ENCODE data around the gene ITGA7.
A peak's percentile ranks its signal among the peaks of the same experiment; 100 is the strongest.

Gene ITGA7

DNA sequence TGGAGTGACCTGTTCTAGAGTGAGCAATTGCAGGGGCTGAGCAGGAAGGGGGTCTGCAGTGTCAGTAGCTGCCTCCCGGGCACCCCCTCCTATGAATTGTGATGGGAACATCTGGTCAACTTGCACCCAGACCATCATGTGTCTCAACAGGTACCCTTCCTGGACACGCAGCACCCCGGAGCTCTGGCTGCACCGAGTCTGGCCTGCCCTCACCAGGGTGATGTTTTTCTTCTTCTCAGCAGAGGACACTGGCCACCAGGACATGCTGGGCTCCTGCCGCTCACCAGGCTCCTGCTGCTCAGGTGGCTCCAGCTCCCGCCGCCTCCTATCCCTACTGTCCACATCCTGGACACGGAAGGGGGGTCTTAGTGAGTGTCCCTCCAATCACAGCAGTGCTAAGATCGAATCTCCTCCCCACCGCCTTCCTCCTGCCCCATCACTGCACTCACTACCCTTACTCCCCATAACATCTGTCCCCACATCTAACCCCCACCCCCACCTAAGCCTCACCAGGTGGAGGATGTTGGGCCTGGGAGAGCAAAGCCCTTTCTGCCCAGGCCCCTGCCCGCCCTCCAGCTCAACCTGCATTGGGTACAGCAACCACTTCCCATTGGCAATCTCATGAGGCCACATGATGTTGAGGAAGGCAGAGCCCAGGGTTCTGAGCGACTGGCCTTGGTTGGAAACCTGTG, 14.9 kb downstream of the ITGA7 start:
- Histone ChIP-seq H3K27ac (no peak overlapping the region), H3K36me3 (ENCODE audit: control insufficient read depth, insufficient read depth, low read length) (no peaks in the 10 kb centered on the region), H3K9ac (no peak overlapping the region), H3K4me2 (ENCODE audit: low read length) (no peak overlapping the region), H3K4me3 (ENCODE audit: low read depth, low read length) (no peak overlapping the region), H3K79me2 (no peaks in the 10 kb centered on the region), H3K4me1 (no peaks in the 10 kb centered on the region), H2AFZ (no peak overlapping the region), H3K9me3 (ENCODE audit: control insufficient read depth, low read length) (no peaks in the 10 kb centered on the region), H3K27me3 (ENCODE audit: control insufficient read depth, insufficient read depth, low read length) (no peaks in the 10 kb centered on the region)
- TF ChIP-seq, protein P1, sequence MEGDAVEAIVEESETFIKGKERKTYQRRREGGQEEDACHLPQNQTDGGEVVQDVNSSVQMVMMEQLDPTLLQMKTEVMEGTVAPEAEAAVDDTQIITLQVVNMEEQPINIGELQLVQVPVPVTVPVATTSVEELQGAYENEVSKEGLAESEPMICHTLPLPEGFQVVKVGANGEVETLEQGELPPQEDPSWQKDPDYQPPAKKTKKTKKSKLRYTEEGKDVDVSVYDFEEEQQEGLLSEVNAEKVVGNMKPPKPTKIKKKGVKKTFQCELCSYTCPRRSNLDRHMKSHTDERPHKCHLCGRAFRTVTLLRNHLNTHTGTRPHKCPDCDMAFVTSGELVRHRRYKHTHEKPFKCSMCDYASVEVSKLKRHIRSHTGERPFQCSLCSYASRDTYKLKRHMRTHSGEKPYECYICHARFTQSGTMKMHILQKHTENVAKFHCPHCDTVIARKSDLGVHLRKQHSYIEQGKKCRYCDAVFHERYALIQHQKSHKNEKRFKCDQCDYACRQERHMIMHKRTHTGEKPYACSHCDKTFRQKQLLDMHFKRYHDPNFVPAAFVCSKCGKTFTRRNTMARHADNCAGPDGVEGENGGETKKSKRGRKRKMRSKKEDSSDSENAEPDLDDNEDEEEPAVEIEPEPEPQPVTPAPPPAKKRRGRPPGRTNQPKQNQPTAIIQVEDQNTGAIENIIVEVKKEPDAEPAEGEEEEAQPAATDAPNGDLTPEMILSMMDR (IDR thresholded peaks at IDR 0.05) = no peak

DNA sequence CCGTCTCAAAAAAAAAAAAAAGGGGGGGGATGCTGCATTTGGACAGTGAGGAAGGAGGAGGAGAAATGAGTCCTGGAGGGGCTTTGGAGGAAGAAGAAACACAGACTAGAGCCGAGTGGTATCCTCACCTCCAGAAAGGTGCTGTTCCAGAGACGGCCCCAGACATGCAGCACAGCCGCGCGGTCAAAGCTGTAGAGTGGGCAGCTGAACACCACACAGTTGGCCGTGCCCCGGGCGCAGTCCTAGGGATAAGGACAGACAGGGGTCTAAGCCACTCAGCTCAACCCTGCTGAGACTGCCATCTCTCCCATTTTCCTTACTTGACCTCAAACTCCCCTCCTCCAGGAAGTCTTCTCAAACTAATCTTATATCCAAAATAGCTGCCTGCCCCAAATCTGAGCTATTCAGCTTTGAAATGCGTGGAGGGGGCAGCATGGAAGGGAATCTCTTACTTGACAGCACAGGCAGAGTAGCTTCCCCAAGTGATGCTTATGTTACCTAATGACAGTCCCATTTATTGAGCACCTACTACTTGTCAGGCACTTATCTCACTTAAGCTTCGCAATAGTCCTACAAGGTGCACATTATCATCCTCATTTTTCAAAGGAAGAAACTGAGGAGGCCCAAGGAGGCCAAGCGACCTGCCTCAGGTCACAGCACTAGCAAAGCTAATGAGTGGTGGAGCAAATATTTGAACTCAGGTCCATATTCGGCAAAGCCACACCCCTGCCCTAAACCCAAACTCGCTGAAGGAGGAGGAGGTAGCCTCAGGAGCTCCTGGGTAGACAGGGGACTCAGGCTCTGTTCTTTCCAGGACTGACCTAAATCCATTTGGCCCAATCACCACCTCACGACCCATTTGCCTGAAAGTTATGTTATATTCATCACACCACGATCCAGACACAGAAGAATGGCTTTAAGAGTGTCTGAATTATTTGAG, 18.7 kb downstream of the ITGA7 start:
- no peaks in the 10 kb centered on the region for H3K36me3 ChIP-seq (ENCODE audit: control insufficient read depth, insufficient read depth, low read length)

DNA sequence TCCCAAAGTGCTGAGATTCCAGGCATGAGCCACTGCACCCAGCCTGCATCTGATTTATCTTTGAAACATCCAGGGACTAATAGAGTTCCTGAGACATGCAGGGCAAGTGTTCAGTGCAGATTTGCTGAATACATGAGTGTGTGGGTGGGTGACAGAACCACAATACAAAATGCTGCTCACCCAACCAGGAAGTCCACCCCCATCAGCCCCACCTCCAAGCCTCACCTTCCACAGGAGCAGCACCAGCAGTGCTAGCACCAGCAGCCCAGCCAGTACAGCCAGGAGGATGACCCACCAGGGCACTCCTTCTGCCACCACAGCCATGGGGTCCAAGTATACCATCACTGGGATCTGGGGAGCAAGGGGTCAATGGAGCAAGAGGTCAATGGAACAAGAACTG, 20.0 kb downstream of the ITGA7 start:
- no peak overlapping the region for H2AFZ ChIP-seq
- H3K36me3 ChIP-seq (ENCODE audit: control insufficient read depth, insufficient read depth, low read length) = no peaks in the 10 kb centered on the region
- TF ChIP-seq, protein P1 (IDR thresholded peaks at IDR 0.05) = no peak

More for the DNA sequence above, 18.7 kb downstream of the ITGA7 start:
- TF ChIP-seq, protein P1 (IDR thresholded peaks at IDR 0.05) = no peak
- Histone ChIP-seq H3K9ac (no peak overlapping the region), H3K27me3 (ENCODE audit: control insufficient read depth, insufficient read depth, low read length) (no peaks in the 10 kb centered on the region), H3K27ac (no peak overlapping the region), H3K4me3 (ENCODE audit: low read depth, low read length) (no peak overlapping the region), H3K9me3 (ENCODE audit: control insufficient read depth, low read length) (no peaks in the 10 kb centered on the region), H2AFZ (peak overlapping the region; percentile 17), H3K4me2 (ENCODE audit: low read length) (no peak overlapping the region), H3K4me1 (no peaks in the 10 kb centered on the region), H3K79me2 (no peaks in the 10 kb centered on the region)

DNA sequence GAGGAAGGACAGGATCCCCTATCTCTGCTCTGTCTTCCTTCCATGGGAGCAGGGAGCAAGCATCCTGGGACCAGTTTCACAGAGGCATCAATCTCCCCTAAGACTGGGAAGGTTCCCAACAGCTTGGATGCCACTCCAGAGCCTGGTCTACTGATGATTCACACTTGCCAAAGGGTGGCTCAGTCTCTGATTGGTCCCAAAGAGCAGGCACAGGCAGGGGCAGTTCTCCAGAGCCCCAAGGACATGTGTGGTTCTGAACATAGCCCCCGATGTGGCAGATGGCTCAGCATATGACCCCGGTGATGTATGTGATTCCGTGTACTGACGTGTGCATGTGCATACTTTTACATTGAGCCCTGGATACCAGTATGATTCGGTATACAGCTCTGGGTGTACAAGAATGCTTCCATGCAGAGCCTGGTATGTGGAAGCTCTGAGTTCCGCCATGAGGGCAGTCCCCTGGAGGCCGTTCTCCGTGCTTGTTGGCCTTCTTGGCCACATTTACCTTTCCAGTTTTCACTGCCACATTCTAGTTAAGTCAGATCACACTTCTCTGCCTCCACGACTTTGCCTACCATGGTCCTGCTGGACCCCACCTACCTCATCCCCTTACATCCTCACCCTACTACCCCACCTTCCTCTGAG, 21.2 kb downstream of the ITGA7 start:
- H3K27ac ChIP-seq = no peak overlapping the region
- H3K36me3 ChIP-seq (ENCODE audit: control insufficient read depth, insufficient read depth, low read length) = no peaks in the 10 kb centered on the region
- no peaks in the 10 kb centered on the region for H3K9me3 ChIP-seq (ENCODE audit: control insufficient read depth, low read length)
- H3K27me3 ChIP-seq (ENCODE audit: control insufficient read depth, insufficient read depth, low read length) = no peaks in the 10 kb centered on the region
- TF ChIP-seq, protein P1 (IDR thresholded peaks at IDR 0.05) = no peak
- H3K4me2 ChIP-seq (ENCODE audit: low read length) = no peak overlapping the region
- no peak overlapping the region for H3K9ac ChIP-seq
- no peaks in the 10 kb centered on the region for H3K79me2 ChIP-seq
- H3K4me1 ChIP-seq = peaks cover 5% of the 10 kb centered on the region
- no peak overlapping the region for H2AFZ ChIP-seq
- H3K4me3 ChIP-seq (ENCODE audit: low read depth, low read length) = no peak overlapping the region

More for the DNA sequence above, 20.0 kb downstream of the ITGA7 start:
- no peak overlapping the region for H3K27ac ChIP-seq
- no peaks in the 10 kb centered on the region for H3K27me3 ChIP-seq (ENCODE audit: control insufficient read depth, insufficient read depth, low read length)
- H3K4me2 ChIP-seq (ENCODE audit: low read length) = no peak overlapping the region
- H3K79me2 ChIP-seq = no peaks in the 10 kb centered on the region
- no peaks in the 10 kb centered on the region for H3K4me1 ChIP-seq
- H3K4me3 ChIP-seq (ENCODE audit: low read depth, low read length) = no peak overlapping the region
- H3K9me3 ChIP-seq (ENCODE audit: control insufficient read depth, low read length) = no peaks in the 10 kb centered on the region
- no peak overlapping the region for H3K9ac ChIP-seq
